K562 (cell line): ENCODE data around the gene TXLNG.

Experiments used
- C11orf30 ChIP-seq: fragments of 450-650 bp; IDR thresholded peaks from 2 replicates; pipeline ENCODE4 v1.6.1; 2016; ENCODE audit warnings: low read depth, mild to moderate bottlenecking
- MTA2 ChIP-seq: fragments of 450-650 bp; IDR thresholded peaks from 2 replicates; pipeline ENCODE4 v1.6.1; 2016; ENCODE audit warnings: low read depth
- ZNF785 ChIP-seq: fragments of 250-450 bp; sonication (Bioruptor Pico); IDR thresholded peaks from 2 replicates; pipeline ENCODE4 v1.4.0; 2020; ENCODE audit warnings: mild to moderate bottlenecking

DNA sequence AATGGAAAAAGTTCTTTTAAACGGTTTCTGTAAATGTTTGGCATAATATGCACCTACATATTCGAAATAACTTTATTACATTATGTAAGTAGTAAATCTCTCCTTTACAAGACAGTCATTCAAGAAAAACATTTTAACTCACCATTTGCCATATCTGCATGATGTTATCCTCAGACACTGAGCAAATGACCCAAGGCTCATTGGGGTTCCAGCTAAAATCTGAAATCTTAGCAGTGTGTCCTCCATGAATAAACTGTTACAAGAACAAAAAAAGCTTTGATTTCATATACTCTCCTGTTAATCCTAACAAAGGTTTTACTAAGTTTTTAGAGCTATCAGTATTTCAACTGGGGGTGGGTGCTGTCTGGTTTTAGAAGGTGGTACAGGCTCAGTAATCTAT is 59.4 kb downstream of the TXLNG start:
- TF ChIP-seq MTA2, result no peak
- TF ChIP-seq ZNF785 (CRISPR knock-in tag), result no peak
- no peak for TF ChIP-seq C11orf30
